Activated T-helper 1 cell treated with anti-CD3 and anti-CD28 coated beads, Interleukin-2, amount 50 U/mL, for 16 hours (primary cell): Measurements from ENCODE around the gene MRAS.

ENCODE experiments used
- DNase-seq, 2 donors: peaks; one replicate each; pipeline ENCODE4 v3.0.0-alpha.2; 2020; ENCODE audit warnings: low read depth in 1 of 2, low spot score in 1 of 2

The MRAS gene

GRCh38 chr3:138338811-138339210, 9.6 kb upstream of the MRAS start:
- no peak for DNase-seq

GRCh38 chr3:138340511-138340910, 7.9 kb upstream of the MRAS start:
- no peak for DNase-seq

GRCh38 chr3:138344754-138345153, 3.6 kb upstream of the MRAS start:
- DNase-seq = no peak

GRCh38 chr3:138348754-138349739, 668 bp downstream of the MRAS start:
- DNase-seq = no peak

- DNase-seq = no peak
Observed at GRCh38 chr3:138349926-138350665, 1.7 kb downstream of the MRAS start.

GRCh38 chr3:138351151-138351550, 2.8 kb downstream of the MRAS start:
- no peak for DNase-seq

GRCh38 chr3:138351916-138352550, 3.7 kb downstream of the MRAS start:
- no peak for DNase-seq

- DNase-seq = no peak
Observed at GRCh38 chr3:138354376-138354775, 6.0 kb downstream of the MRAS start.

GRCh38 chr3:138355071-138355470, 6.7 kb downstream of the MRAS start:
- DNase-seq = no peak

GRCh38 chr3:138356730-138357405, 8.5 kb downstream of the MRAS start:
- no peak for DNase-seq

- DNase-seq = no peak
Observed at GRCh38 chr3:138359148-138359918, 11.0 kb downstream of the MRAS start.

- DNase-seq = no peak
Observed at GRCh38 chr3:138359919-138360868, 11.8 kb downstream of the MRAS start.

- DNase-seq = no peak
Observed at GRCh38 chr3:138360869-138361525, 12.6 kb downstream of the MRAS start.

GRCh38 chr3:138361561-138361971, 13.2 kb downstream of the MRAS start:
- DNase-seq = no peak

GRCh38 chr3:138362538-138362937, 14.2 kb downstream of the MRAS start:
- DNase-seq = no peak

GRCh38 chr3:138363322-138363721, 14.9 kb downstream of the MRAS start:
- no peak for DNase-seq

- DNase-seq = no peak
Observed at GRCh38 chr3:138364356-138365252, 16.2 kb downstream of the MRAS start.

- DNase-seq = no peak
Observed at GRCh38 chr3:138365253-138365555, 16.8 kb downstream of the MRAS start.
